DOHH2 (cell line): Measurements from ENCODE around the gene AKR1B15.

Experiments
- EZH2phosphoT487 ChIP-seq: fragments of 200-600 bp; sonication (generic); IDR thresholded peaks from 2 replicates; pipeline ENCODE4 v1.6.1; 2017; ENCODE audit warnings: borderline replicate concordance, mild to moderate bottlenecking, antibody characterized with exemption, low read length, moderate library complexity, mixed read lengths
- TF ChIP-seq, protein P1 (sequence below): fragments of 200-600 bp; sonication (generic); IDR thresholded peaks from one replicate; pipeline ENCODE4 v1.5.1; 2014; ENCODE audit warnings: antibody characterized with exemption, mild to moderate bottlenecking, low read depth, low read length; ENCODE audit not compliant: poor library complexity, severe bottlenecking

DNA sequence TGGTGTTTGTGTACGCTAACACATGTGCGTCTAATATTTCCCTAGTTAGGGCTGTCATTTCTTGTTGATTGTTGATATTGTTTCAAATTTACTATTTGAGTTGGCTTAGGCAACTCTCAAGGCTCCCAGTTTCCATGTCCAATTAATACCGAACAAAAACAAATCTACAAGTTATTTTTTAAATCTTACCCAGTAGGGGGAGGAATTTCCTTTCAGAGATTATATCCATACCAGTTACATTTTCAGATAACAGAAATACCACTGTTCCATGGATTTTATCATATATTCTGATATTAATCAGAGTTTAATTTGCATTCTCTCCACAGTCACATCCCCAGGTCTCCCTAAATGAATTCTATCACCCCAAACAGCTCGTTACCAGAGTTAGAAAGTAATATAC is 28.8 kb upstream of the AKR1B15 start:
- TF ChIP-seq EZH2phosphoT487 = no peak
- TF ChIP-seq, protein P1, sequence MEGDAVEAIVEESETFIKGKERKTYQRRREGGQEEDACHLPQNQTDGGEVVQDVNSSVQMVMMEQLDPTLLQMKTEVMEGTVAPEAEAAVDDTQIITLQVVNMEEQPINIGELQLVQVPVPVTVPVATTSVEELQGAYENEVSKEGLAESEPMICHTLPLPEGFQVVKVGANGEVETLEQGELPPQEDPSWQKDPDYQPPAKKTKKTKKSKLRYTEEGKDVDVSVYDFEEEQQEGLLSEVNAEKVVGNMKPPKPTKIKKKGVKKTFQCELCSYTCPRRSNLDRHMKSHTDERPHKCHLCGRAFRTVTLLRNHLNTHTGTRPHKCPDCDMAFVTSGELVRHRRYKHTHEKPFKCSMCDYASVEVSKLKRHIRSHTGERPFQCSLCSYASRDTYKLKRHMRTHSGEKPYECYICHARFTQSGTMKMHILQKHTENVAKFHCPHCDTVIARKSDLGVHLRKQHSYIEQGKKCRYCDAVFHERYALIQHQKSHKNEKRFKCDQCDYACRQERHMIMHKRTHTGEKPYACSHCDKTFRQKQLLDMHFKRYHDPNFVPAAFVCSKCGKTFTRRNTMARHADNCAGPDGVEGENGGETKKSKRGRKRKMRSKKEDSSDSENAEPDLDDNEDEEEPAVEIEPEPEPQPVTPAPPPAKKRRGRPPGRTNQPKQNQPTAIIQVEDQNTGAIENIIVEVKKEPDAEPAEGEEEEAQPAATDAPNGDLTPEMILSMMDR = no peak
